Suprapubic skin (tissue), 4 donors: Measurements from ENCODE around the gene ZFP90. TPM values are rescaled to one million over a fixed set of nuclear protein-coding genes. Genes with fewer than 3 reads are reported as not detected.

ENCODE experiments used
- DNase-seq, 2 donors: peaks; one replicate each; pipeline ENCODE4 v3.0.0-alpha.2; 2019; ENCODE audit warnings: low spot score in 2 of 2
- H3K27ac ChIP-seq: fragments of 200-600 bp; sonication (generic); one replicate; pipeline ENCODE4 v1.5.1; 2019
- H3K27me3 ChIP-seq: fragments of 200-600 bp; sonication (generic); one replicate; pipeline ENCODE4 v1.5.1; 2019
- H3K36me3 ChIP-seq: fragments of 200-600 bp; sonication (generic); one replicate; pipeline ENCODE4 v1.5.1; 2019
- H3K4me1 ChIP-seq: fragments of 200-600 bp; sonication (generic); one replicate; pipeline ENCODE4 v1.5.1; 2019
- H3K4me3 ChIP-seq: fragments of 200-600 bp; sonication (generic); one replicate; pipeline ENCODE4 v1.5.1; 2019; ENCODE audit warnings: mild to moderate bottlenecking
- H3K9me3 ChIP-seq: fragments of 200-600 bp; sonication (generic); one replicate; pipeline ENCODE4 v1.5.1; 2019
- CTCF ChIP-seq, 2 donors: fragments of 200-600 bp in 1 of 2; fragments of 450-650 bp in 1 of 2; sonication (generic) in 1 of 2; IDR thresholded peaks; one replicate each; pipeline ENCODE4 v1.5.1; 2016 to 2019; ENCODE audit warnings: antibody characterized with exemption in 2 of 2, mild to moderate bottlenecking in 1 of 2, moderate library complexity in 1 of 2
- EP300 ChIP-seq: sonication (generic); formaldehyde crosslinking; IDR thresholded peaks from one replicate; pipeline ENCODE4 v1.6.1; 2017; ENCODE audit warnings: antibody characterized with exemption
- POLR2A ChIP-seq, 2 donors: fragments of 450-650 bp; IDR thresholded peaks; one replicate each; pipeline ENCODE4 v1.6.1; 2017; ENCODE audit warnings: antibody characterized with exemption in 2 of 2, mild to moderate bottlenecking in 2 of 2, moderate library complexity in 2 of 2
- POLR2AphosphoS5 ChIP-seq, 3 donors: sonication (generic); formaldehyde crosslinking; IDR thresholded peaks; one replicate each; pipeline ENCODE4 v1.6.1; 2017; ENCODE audit warnings: antibody characterized with exemption in 3 of 3
- WGBS: methylation state at CpG from one replicate; pipeline ENCODE4 v1.1.5; 2018; 5-methylcytosine and 5-hydroxymethylcytosine counted together
- total RNA-seq, 4 donors: library from RNA; depleted of rRNA; stranded (reverse); fragments of >200 nt; gene quantifications; one replicate each; pipeline ENCODE4 v1.1.0, GENCODE V29; 2016

ZFP90 gene
- total RNA-seq, 4 donors from 2014 or later: 9.1 to 34.5 (median 16.4) TPM

DNA sequence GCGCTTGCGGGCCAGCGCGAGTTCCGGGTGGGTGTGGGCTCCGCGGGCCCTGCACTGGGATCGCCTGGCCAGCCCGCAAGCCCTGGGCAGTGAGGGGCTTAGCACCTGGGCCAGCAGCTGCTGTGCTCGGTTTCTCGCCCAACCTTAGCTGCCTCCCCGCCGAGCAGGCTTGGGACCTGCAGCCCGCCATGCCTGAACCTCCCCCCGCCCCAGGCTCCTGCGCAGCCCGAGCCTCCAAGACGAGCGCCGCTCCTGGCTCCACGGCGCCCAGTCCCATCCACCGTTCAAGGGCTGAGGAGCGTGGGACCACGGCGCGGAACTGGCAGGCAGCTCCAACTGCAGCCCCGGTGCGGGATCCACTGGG, 12.3 kb upstream of the ZFP90 start:
- TF ChIP-seq EP300 (no peak), POLR2AphosphoS5 (IDR thresholded peaks at IDR 0.05) (no peak), CTCF (IDR thresholded peaks at IDR 0.05) (no peak), POLR2A (IDR thresholded peaks at IDR 0.05) (no peak)
- H3K9me3 ChIP-seq: no peaks in the 10 kb centered on the region
- no peaks in the 10 kb centered on the region for H3K36me3 ChIP-seq
- 89% methylated on average over 12 of the region's 29 CpGs for whole genome bisulfite sequencing
- no peak overlapping the region for H3K27ac ChIP-seq
- peaks cover 24% of the 10 kb centered on the region for H3K4me1 ChIP-seq
- DNase-seq: no peak
- no peaks in the 10 kb centered on the region for H3K27me3 ChIP-seq
- H3K4me3 ChIP-seq: no peak overlapping the region

- Histone ChIP-seq H3K36me3 (no peaks in the 10 kb centered on the region), H3K27ac (no peak overlapping the region), H3K4me3 (no peak overlapping the region), H3K9me3 (no peaks in the 10 kb centered on the region), H3K27me3 (no peaks in the 10 kb centered on the region), H3K4me1 (peaks cover 24% of the 10 kb centered on the region)
- WGBS: 82% methylated on average over 2 of the region's 2 CpGs
- DNase-seq: no peak
- TF ChIP-seq POLR2A (IDR thresholded peaks at IDR 0.05) (no peak), EP300 (no peak), POLR2AphosphoS5 (IDR thresholded peaks at IDR 0.05) (no peak), CTCF (IDR thresholded peaks at IDR 0.05) (no peak)
Measured at GRCh38 chr16:68528233-68528632, 10.9 kb upstream of the ZFP90 start.

DNA sequence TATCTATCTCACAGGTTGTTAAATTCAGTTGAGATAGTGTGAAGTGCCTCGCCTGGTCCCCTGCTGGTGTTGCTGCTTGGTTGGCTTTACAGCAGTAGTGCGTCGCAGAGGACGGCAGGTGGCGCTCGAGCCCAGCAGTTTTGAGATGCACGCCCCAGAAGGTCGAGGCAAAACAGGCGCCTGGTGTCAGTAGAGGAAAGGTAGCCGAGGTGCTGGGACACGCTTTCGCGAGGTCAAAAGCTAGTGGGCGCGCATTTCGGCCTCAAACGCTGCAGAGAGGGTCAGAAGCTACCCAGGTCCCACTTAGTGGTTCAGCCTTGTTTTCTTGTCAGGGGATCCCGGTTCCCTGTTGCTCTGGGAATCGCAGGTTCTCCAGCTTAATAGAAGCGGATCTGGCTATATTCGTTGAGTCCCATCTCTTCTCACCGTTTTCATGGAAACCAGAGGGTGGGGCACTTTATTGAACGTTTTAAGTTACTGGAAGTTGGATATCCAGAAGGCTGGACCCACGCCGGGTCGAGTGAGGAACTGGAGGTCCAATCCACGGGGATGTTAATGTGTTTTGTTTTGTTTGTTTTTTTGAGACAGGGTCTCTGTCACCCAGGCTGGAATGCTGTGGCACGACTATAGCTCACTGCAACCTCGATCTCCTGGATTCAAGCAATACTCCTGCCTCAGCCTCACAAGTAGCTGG, 10.3 kb upstream of the ZFP90 start:
- DNase-seq: peak; percentile 91 to 95
- 12% methylated on average over 29 of the region's 29 CpGs for WGBS
- peak overlapping the region; percentile 12 for H3K4me3 ChIP-seq
- TF ChIP-seq POLR2A (IDR thresholded peaks at IDR 0.05): no peak
- TF ChIP-seq POLR2AphosphoS5 (IDR thresholded peaks at IDR 0.05): no peak
- no peak for TF ChIP-seq EP300
- TF ChIP-seq CTCF (IDR thresholded peaks at IDR 0.05): peak; percentile 93
- no peaks in the 10 kb centered on the region for H3K9me3 ChIP-seq
- no peaks in the 10 kb centered on the region for H3K27me3 ChIP-seq
- H3K36me3 ChIP-seq: no peaks in the 10 kb centered on the region
- H3K27ac ChIP-seq: no peak overlapping the region
- peaks cover 24% of the 10 kb centered on the region for H3K4me1 ChIP-seq

DNA sequence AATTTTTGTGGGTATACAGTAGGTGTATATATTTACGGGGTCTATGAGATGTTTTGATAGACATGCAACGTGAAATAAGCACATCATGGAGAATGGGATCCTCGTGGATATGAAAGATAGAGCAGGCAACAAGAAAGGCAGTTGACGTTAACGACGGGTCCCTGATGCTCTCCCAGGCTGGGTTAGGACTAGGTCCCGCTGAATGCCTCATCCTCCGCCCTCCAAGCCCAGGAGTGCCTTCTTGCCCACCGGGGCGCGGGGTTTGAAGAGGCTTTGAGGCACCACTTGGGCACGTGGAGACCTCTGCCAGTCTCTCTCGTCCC, 9.5 kb upstream of the ZFP90 start:
- TF ChIP-seq POLR2A (IDR thresholded peaks at IDR 0.05) (no peak), EP300 (no peak), POLR2AphosphoS5 (IDR thresholded peaks at IDR 0.05) (no peak), CTCF (IDR thresholded peaks at IDR 0.05) (no peak)
- Histone ChIP-seq H3K27ac (no peak overlapping the region), H3K4me1 (peaks cover 24% of the 10 kb centered on the region), H3K4me3 (peak overlapping the region; percentile 90), H3K36me3 (no peaks in the 10 kb centered on the region), H3K9me3 (no peaks in the 10 kb centered on the region), H3K27me3 (no peaks in the 10 kb centered on the region)
- no peak for DNase-seq
- whole genome bisulfite sequencing: 14% methylated on average over 13 of the region's 13 CpGs

DNA sequence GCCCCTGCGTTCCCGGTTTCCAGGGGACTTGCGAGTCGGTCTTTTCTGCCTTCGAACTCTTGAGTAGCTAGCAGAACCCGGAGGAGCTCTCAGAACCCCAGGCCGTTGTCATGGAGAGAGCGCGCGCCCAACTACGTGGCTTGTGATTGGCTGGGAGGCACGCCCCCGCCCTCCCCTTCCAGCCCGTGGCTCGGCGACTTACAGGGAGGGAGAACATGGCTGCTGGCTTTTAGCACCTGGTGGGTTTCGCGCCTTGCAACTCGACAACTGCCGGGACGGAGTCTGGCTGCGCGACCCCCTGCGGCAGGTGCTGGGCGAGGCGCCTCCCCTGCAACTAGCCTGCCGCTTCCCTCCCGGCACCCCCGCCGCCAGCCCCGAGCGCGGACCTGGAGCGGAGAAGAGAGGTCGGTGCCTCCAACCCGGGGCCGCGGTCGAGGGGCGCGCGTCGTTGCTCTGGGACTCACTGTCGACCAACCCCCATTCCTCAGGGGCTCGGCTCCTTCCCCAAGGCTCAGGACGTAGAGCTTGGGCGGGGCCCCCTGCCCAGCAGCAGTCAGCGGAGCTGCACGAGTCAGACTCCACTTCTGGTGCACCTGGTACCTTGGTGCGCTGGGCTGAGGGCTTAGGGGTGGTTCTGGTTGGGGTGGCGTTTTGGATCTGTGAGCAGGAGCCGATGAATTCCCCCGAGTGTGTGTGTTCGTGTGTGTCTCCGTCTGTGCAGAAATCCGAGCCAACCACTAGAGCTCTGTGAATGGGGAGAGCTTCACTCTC, 9.0 kb upstream of the ZFP90 start:
- Histone ChIP-seq H3K4me1 (peaks cover 24% of the 10 kb centered on the region), H3K4me3 (peak overlapping the region; percentile 90), H3K36me3 (no peaks in the 10 kb centered on the region), H3K27me3 (no peaks in the 10 kb centered on the region), H3K27ac (no peak overlapping the region), H3K9me3 (no peaks in the 10 kb centered on the region)
- 0% methylated on average over 5 of the region's 56 CpGs for WGBS
- TF ChIP-seq CTCF (IDR thresholded peaks at IDR 0.05) (peak in 1 of 2 donors; percentile 2), POLR2AphosphoS5 (IDR thresholded peaks at IDR 0.05) (no peak)
- peak; percentile 93 to 94 for DNase-seq
